ENCODE data around the gene GDAP1L1. TPM values are rescaled to one million over a fixed set of nuclear protein-coding genes. Genes with fewer than 3 reads are reported as not detected.

The GDAP1L1 gene
- total and polyA plus RNA-seq, 2 of the 4 experiments (the other 2 are of a cell fraction): not detected

DNA sequence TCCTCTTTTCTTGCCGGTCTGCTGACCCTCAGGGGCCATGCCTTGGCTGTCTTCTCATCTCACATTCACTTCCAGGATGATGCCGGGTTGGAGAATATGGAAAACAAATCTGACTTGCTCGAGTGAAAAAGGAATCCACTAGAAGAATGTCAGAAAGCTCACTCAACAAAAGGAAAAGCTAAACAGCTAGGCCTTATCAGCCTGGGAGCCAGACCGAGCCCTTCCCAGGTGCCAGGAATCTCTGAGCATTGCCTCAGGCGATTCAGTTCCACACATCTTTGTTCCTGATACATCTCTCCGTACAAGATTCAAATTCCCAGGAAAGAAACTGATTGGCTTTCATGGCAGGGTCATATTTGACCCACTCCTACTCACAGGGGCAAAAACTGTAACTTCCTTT lies 27.3 kb upstream of the GDAP1L1 start:
- H3K4me2 ChIP-seq (ENCODE audit: low read depth, low read length): no peak overlapping the region
- H3K9me3 ChIP-seq (ENCODE audit: control insufficient read depth, insufficient read depth, low read length): no peaks in the 10 kb centered on the region
- no peak overlapping the region for H3K56ac ChIP-seq (ENCODE audit: extremely low read depth, insufficient read depth, low read length)
- H4K8ac ChIP-seq (ENCODE audit: low read depth in 2 of 2, low read length in 2 of 2): no peak overlapping the region
- no peak overlapping the region for H3K14ac ChIP-seq (replicated peaks; ENCODE audit: low read depth, low read length)
- TF ChIP-seq, protein P1, sequence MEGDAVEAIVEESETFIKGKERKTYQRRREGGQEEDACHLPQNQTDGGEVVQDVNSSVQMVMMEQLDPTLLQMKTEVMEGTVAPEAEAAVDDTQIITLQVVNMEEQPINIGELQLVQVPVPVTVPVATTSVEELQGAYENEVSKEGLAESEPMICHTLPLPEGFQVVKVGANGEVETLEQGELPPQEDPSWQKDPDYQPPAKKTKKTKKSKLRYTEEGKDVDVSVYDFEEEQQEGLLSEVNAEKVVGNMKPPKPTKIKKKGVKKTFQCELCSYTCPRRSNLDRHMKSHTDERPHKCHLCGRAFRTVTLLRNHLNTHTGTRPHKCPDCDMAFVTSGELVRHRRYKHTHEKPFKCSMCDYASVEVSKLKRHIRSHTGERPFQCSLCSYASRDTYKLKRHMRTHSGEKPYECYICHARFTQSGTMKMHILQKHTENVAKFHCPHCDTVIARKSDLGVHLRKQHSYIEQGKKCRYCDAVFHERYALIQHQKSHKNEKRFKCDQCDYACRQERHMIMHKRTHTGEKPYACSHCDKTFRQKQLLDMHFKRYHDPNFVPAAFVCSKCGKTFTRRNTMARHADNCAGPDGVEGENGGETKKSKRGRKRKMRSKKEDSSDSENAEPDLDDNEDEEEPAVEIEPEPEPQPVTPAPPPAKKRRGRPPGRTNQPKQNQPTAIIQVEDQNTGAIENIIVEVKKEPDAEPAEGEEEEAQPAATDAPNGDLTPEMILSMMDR (conservative IDR thresholded peaks at IDR 0.05; ENCODE audit: low read depth, low read length): no peak
- H3K36me3 ChIP-seq (ENCODE audit: control insufficient read depth, insufficient read depth, low read length): no peaks in the 10 kb centered on the region
- no peak overlapping the region for H2BK120ac ChIP-seq (ENCODE audit: low read depth, low read length)
- no peak overlapping the region for H2AK9ac ChIP-seq (replicated peaks; ENCODE audit: low read depth, low read length, poor library complexity)
- dilution Hi-C loops (cut with HindIII; ENCODE audit: low sequenced_read_pairs, unreplicated experiment) (no loop called here), intact Hi-C loops (cut with micrococcal nuclease) (loop anchor here (10.0 kb wide), 1 partner anchor 665 kb away; the partner anchor contains the start of gene YWHAB), in situ Hi-C loops (cut with MboI; ENCODE audit: low sequenced_read_pairs) (loop anchor here (5.0 to 10.0 kb wide), 3 partner anchors 93 to 385 kb away; partner anchors contain the start of genes FITM2 and TTPAL)
- no peaks in the 10 kb centered on the region for H3K79me1 ChIP-seq (ENCODE audit: low read depth in 1 of 2, low read length in 2 of 2)
- H3K27ac ChIP-seq (ENCODE audit: insufficient read depth, low read length): no peak overlapping the region
- no peak overlapping the region for H2BK20ac ChIP-seq (ENCODE audit: low read depth, low read length)
- H4K5ac ChIP-seq (ENCODE audit: low read depth, low read length): no peak overlapping the region
- H3K27me3 ChIP-seq (ENCODE audit: control insufficient read depth, insufficient read depth, low read length): no peaks in the 10 kb centered on the region; the same call in 1 of the 2 replicates
- 68% methylated on average over 3 of the region's 6 CpGs; no CpG with 5 or more reads in 1 of the 2 experiments for WGBS, 2 experiments (ENCODE audit: extremely low coverage in 2 of 2, insufficient read length in 1 of 2)
- no peaks in the 10 kb centered on the region for H4K20me1 ChIP-seq (ENCODE audit: insufficient read depth, low read length)
- no peak overlapping the region for H2AK5ac ChIP-seq (ENCODE audit: low read depth, low read length)
- H2BK5ac ChIP-seq (ENCODE audit: low read depth, low read length, poor library complexity, severe bottlenecking): no peak overlapping the region
- POLR2A ChIA-PET (ENCODE audit: unreplicated experiment): interaction anchor here (0.6 kb wide), 1 partner anchor 177 kb away, joined by 4 read pairs; no protein-coding TSS in a partner anchor
- no peak overlapping the region for H3K18ac ChIP-seq (ENCODE audit: low read depth, low read length)
- H3K23ac ChIP-seq (ENCODE audit: low read depth, low read length): no peak overlapping the region
- H3K4ac ChIP-seq (ENCODE audit: low read depth, low read length): no peak overlapping the region
- no peak overlapping the region for H4K91ac ChIP-seq (ENCODE audit: insufficient read depth, low read depth, low read length)
- no peaks in the 10 kb centered on the region for H3K9me1 ChIP-seq (ENCODE audit: insufficient read depth, low read length)
- H3K4me1 ChIP-seq (ENCODE audit: control insufficient read depth, insufficient read depth, low read length): no peaks in the 10 kb centered on the region
- H3K4me3 ChIP-seq (ENCODE audit: insufficient read depth, low read depth, low read length): no peak overlapping the region
- H3K9ac ChIP-seq (ENCODE audit: low read depth, low read length): no peak overlapping the region
- CTCF ChIA-PET: interaction anchor here (0.7 to 3.5 kb wide), 2 partner anchors 75 to 93 kb away, joined by 3 to 52 read pairs; partner anchors contain the start of gene FITM2
- ATAC-seq (ENCODE audit: low read depth) (no peak), DNase-seq (no peak)
- H2BK15ac ChIP-seq (ENCODE audit: low read depth, low read length): no peak overlapping the region
- H2AFZ ChIP-seq (replicated peaks; ENCODE audit: low read length, poor library complexity): no peak overlapping the region
- no TSS peak for BruUV-seq (replicated peaks)
